ENCODE results near the gene MRRF.
"Not testable (repeated sequence)": the region's sequence is repeated elsewhere in the genome, so short reads cannot be mapped to it uniquely, and the experiment has no call there.

Gene MRRF

DNA sequence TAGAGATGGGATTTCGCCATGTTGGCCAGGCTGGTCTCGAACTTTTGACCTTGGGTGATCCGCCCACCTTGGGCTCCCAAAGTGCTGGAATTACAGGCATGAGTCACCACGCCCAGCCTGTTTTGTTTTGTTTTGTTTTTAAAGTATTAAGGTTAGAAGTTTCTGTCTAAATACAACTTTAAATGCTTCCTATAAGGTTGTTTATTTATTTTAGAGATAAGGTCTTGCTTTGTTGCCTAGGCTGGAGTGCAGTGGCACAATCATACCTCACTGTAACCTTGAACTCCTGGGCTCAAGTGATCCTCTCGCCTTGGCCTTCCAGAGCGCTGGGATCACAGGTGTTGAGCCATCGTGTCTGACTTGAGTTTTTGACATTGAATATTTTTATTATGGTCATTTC is 11.4 kb downstream of the MRRF start:
- no peak for DNase-seq (ENCODE audit: low read depth, low spot score)

DNA sequence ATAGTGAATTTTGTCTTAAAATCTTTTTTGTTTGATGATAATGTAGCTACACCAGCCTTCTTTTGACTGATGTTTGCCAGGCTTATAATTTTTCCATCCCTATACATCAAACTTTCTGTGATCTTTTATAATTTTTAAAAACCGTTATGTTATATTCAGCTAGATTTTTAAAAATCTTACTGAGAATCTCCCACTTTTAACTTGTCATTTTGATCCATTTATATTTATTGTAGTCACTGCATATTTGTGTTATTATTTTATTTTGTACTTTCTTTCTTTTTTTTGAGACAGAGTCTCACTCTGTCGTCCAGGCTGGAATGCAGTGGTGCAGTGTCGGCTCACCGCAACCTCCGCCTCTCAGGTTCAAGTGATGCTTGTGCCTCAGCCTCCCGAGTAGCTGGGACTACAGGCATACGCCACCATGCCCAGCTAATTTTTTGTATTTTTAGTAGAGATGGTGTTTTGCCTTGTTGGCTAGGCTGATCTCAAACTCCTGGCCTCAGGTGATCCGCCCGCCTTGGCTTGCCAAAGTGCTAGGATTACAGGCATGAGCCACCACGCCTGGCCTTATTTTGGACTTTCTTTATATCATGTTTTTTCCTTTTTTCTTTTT is 12.7 kb downstream of the MRRF start:
- DNase-seq (ENCODE audit: low read depth, low spot score) = no peak

DNA sequence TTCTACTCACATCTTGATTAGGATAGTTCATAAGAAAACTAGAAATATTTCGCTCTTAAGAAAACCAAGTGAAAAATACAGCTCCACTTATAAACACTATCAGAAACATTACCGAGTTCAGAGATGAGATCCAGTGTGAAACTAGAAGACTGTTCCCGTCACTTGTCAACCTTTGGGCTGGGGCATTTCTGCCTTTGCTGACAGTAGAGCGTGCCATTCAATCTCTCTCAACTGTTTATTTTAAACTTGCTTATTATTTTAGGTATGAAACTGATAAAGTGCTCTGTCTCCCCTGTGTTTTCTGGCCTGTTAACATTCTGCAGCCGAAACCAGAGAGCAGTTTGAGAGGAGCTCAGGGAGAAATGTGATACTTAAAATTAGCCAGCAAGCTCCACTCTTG is 16.7 kb downstream of the MRRF start:
- no peak for DNase-seq (ENCODE audit: low read depth, low spot score)

DNA sequence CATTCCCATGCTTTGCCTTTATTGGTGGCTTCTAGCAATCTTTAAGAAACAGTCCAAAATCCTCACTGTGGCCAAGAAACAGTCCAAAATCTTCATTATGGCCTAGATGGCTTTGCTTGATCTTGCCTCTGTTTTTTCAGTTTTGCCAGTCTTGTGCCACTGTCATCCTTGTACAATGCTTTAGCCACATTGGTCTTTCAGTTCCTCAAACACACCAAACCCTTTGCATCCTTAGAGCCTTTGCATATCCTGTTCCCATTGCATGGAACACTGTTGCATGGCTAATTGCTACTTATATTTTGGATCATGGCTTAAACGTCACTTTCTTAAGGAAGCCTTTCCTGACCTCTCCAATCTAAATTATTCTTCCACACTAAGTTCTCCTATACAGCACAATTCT is 22.1 kb downstream of the MRRF start:
- no peak for DNase-seq (ENCODE audit: low read depth, low spot score)

DNA sequence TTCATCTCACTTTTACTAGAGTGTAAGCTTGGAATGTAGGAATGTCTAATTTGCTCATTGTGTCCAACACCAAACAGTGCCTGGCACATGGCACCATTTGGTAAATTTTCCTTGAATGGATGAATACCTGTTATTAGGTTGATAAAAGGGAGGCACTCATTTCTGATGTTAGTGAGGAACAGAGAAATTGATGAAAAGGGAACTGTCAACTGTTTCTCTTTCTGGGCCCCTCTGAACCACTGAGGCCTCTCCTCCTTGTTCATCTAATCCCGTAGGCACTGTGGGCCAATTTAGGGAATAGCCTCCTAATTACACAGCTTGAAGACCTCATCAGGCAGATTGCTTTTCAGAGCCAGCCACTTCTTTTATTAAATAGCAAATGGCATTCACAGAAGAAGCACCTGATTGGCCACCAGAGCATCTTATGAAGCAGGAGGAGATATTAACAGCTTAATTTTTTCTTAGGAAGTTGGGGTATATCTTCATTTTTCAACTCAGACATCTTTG is 22.6 kb downstream of the MRRF start:
- no peak for DNase-seq (ENCODE audit: low read depth, low spot score)

DNA sequence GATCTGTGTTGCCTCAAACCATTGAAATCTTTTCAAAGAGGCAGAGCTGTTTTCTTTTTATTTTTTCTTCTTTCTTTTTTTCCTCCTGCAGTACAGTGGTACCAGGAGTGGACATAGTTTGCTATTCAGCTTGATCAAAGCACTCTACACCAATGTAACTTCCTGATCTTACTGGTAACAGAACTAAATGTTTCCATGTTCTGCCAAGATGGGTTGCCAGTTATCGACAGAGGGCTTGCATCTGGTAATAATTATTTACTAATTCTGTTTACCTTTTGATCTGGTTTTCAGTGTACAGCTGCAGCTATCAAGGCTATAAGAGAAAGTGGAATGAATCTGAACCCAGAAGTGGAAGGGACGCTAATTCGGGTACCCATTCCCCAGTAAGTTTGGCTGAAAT is 26.8 kb downstream of the MRRF start:
- no peak for DNase-seq (ENCODE audit: low read depth, low spot score)

DNA sequence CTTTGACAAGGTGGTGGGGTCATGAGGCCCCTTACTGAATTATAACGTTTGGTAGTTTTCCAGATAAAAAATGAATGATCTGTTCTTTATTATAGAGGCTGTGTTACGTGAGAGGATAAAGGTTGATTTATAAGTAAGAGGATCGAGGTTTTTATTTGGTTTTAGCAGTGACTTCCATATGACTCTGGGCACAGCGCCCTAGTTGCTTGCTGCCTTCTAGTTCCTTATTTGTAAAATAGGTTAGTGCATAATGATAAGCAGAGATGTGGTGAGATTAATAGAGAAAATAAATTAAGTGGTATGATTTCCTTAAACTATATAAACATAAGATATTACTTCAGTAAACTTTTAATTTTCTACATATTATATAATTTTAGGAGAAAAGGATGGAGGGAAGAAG is 29.8 kb downstream of the MRRF start:
- no peak for DNase-seq (ENCODE audit: low read depth, low spot score)

DNA sequence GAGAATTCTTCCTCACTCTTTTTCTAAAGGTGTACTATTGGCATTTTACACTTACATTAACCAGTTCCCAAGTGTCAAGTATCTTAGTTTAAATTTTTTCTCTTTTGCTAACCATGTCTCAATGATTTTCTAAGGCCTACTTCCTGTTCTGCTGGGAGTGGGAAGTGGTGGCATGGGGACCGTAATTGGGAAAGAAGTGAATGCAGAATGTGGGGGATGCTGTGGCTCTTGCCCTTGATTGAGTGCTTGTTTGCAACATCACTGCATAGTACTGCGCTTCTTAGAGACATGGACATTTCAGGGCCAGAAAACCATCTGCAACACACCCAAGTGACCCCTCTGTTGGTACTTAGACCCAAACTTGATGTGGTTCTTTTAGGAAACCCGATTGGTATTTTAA is 32.8 kb downstream of the MRRF start:
- no peak for DNase-seq (ENCODE audit: low read depth, low spot score)

DNA sequence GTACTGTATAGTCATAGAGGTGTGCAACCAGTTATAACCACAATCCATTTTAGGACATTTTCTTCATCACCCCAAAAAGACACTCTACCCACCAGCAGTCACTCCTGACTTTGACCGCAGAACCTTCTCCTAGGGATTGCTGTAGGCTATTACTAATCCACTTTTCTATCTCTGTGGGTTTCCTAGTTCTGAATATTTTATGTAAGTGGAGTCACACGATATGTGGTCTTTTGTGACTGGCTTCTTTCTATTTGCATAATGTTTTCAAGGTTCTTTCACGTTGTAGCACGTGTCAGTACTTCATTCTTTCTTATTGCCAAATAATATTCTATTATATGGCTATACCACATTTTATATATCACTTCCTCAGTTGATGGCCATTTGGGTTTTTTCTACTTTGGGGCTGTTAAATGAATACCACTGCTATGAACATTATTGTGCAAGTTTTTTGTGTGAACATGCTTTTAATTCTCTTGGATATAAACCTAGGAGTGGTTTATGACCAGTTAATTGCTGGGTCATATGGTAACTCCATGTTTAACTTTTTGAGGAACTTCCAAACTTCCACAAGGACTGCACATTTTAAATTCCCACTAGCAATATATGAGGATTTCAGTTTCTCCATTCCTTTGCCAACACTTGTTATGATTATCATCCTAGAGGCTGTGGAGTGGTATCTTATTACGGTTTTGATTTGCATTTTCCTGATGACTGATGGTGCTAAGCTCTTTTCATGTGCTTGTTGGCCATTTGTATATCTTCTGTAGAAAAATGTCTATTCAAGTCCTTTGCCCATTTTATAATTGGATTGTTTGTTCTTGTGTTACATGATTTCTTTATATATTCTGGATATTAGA is 37.8 kb downstream of the MRRF start:
- no peak for DNase-seq (ENCODE audit: low read depth, low spot score)

DNA sequence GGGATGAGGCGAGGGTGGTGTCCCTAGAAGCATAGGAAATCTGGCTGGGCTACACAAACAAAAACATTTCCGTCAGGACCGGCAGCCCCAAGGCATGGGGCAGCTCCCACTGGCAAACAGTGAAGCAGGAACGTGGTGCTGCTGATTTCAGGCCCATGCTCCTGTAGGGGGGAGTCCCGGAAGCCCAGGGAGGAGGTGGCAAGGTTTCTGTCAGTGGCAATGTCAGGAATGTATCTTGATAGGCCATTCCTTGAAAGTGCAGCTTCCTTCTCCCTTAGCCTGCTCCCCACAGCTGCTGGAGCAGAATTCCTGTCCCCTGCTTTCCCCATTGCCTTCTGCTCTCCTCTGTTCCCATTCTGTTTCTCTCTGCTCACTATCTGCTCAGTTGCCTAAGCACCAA is 42.4 kb downstream of the MRRF start:
- DNase-seq (ENCODE audit: low read depth, low spot score) = no peak

DNA sequence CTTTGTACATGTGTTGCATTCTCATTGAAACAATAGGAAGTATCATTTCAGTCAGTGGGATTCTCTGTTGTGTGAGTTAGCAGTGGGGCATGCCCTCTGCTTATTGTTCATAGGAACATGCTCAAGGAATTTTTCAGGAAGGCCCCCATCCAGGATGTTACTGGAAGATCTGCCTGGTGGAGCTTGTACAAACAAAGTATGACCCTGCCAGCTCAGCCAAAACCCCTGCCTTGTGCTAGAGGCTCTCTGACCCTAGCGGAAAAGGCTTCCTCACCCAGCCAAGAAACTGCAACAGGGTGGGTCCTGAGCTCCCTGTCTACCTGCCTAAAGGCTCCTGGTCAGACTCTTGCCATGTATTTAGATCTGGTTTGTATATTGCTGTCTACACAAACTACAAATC is 43.2 kb downstream of the MRRF start:
- no peak for DNase-seq (ENCODE audit: low read depth, low spot score)

DNA sequence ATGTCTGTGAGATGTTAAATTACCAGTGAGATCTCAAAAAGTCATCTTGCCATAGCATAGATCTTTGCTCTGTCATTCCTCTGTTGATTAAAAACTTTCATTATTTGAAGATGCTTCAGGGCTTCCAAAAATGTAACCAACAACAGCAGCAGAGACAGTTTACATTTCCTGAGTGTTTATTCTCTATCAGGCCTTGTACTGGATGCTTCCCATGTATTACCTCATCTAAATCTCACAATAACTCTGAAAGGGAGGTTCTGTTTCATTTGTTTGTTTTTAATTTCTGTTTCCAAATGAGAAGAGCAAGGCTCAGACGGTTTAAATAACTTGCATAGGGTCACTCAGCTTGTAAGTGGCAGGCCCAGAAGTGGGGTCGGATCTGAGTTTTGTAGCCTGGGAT is 45.2 kb downstream of the MRRF start:
- DNase-seq (ENCODE audit: low read depth, low spot score) = no peak

DNA sequence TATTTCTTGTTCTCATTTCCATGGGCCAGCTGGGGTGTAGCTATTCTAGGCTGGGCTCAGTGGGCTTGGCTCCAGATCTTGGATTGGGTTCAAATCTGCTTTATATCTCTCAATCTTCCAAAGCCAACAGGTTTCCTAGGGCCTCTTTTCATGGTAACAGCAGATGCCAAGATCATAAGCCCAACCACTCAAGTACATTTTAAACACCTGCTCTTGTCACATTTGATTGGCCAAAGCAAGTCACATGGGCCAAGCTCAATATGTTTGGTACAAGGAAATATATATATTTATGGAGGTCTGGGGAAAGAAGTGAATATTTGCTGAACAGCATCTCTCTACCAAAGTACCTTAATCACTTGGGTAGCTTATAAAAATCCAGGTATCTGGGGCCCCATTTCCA is 49.5 kb downstream of the MRRF start:
- no peak for DNase-seq (ENCODE audit: low read depth, low spot score)

DNA sequence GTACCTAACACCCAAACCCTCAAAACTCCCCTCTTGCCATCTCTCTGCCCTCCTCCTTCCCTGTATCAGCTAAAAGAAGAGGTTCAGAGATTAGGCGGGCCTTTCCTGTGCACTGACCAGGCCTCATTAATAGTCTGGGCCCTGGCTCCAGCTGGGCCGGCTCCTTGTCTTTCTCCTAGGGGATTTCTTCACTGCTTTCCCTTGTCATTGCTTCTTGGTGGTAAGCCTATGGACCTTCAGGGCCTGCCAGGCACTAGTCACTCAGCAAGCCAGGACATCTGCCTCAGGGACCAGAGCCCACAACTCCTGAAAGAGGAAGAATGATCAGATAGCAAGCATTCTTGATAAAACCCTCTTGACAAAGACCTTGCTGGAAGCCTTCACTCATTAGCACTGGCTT is 50.9 kb downstream of the MRRF start:
- no peak for DNase-seq (ENCODE audit: low read depth, low spot score)

DNA sequence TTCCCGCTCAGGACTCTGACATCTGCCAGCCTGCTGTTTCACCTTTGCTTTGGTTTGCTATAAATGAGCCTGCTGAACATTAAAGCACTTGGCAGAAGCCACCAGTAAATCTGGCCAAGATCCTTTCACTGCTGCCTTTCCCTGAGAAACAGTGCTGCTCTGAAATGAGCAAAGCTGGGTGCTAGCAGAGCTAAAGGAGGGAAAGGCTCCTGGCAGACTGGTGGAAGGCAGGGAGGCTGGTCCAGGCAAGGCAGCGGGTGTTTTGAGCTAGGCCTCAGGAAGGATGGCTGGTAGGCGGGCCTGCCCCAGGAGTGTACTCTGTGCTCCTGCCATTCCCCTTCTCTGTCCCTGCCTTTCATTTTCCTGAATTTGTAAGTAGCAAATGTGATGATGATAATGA is 53.6 kb downstream of the MRRF start:
- DNase-seq (ENCODE audit: low read depth, low spot score) = no peak

DNA sequence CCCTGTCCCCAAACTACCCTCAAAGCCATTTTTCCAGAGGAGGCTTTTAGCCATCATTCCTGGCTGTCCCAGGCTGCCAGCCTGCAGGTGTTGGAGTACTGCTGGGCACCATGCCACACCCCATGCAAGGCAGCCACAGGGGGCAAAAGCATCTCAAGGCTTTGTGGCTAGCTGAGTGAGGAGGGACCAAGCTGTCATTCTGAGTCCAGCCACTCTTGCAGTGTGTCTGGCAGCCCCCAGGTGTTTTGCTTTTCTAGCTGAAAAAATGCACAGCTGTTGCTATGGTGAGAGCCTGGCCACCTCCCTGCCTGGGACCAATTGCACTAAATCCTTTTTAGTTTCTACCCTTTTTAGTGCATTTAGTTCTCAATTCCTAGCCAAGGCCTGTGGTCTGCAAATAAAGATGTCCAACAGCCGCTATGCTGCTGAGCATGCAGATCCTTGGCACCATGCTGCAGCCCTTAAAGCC is 55.8 kb downstream of the MRRF start:
- DNase-seq (ENCODE audit: low read depth, low spot score) = no peak

DNA sequence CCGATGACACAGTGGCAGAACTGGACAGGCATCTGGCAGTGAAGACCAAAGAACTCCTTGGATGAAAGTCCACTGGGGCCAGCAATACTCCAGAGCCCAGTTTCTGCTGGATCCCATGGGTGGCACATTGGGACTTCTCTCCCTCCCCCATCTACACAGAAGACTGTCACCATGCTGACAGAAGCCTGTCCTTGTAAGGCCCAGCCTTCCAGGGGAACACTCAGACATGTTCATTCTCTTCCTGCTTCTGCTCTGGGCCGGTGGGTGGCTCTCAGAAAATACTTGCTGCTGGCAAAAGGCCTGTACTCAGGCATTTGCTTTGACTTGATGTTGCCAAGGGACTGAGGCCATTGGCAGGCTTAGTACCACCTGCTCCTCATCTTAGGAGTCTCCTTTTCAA is 57.9 kb downstream of the MRRF start:
- DNase-seq (ENCODE audit: low read depth, low spot score) = no peak

DNA sequence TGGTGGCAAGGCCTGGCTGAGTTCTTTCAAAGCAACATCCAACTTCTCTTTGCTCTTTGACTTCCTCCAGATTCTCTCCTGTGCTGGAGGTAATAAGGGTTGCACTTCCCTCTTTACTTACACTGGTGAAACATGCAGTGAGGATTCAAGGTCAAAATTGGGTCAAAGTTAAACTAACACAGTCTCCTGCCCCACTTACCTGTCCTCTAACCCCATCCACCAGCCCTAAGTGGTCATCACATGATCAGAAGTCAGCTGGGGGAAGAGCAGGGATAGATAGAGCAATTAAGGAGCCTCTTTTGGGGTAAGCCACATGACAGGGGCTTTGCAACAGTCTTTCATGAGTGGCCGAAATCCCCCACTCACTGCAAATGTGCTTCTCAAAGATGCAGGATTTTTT is 60.0 kb downstream of the MRRF start:
- not testable (repeated sequence) for DNase-seq (ENCODE audit: low read depth, low spot score)

DNA sequence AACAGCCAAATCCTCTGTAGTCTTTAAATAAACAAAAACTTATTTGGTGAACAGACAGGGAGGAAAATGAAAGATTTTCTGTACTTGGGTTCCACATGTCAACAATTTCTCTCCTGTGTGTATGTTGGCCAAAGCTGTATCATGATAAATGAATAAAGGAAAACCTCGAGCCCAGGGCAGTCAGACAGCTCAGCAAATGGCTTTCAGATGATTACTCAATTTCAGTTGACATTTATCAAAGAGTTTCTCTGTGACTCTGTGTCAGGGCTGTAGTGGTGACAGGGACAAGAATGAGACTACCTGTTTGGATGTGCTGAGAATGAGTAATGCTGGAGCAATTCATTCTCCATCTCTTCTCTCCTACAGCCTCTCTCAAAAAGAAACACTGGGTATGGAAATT is 60.4 kb downstream of the MRRF start:
- no peak for DNase-seq (ENCODE audit: low read depth, low spot score)

DNA sequence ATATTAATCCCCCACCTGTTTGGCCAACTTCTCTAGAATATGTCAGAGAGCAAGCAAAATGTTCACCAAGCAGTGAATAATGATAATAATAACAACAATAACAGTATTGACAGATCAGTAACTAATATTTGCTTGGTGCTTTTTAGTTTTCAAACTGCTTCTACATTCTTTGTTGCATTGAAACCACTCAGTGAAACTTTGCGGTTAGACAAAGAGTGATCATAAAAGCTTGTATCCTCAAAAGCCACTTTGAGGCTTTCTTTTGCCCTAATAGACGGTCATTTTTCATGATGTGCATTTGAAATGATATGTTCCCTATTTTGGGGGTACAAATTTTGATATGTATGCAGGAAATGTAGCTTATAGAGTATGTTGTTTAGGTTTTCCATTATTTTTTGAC is 62.5 kb downstream of the MRRF start:
- no peak for DNase-seq (ENCODE audit: low read depth, low spot score)

DNA sequence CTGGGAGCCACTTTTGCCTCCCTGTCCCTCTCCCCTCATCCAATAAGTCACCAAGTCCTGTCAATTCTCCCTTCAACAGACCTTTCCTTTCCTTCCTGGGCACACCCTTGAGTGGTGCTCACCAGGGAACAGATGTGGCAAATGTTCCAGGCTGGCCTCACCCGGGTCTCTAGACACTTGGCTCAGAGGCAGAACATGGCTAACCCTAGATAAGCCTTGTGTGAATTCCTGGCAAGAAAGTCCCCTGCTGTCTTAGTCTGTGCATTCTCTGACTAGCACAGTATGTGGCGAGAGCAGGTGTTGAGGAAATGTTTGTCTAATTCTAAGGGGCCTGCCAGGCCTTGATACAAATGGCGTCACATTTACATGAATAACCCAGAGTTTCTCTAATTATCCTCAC is 64.9 kb downstream of the MRRF start:
- DNase-seq (ENCODE audit: low read depth, low spot score) = no peak

DNA sequence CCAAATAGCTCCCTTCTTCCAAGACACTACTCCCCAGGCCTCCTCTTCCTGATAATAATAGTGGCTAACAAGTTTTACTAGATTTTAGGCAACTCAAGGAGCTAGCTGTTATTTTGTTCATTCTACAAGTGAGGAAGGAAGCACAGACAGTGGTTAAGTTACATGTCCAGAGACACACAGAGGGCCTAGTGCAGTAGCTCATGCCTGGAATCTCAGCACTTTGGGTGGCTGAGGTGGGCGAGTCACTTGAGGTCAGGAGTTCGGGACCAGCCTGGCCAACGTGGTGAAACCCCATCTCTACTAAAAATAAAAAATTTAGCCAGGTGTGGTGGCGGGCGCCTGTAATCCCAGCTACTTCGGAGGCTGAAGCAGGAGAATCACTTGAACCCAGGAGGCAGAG is 65.8 kb downstream of the MRRF start:
- not testable (repeated sequence) for DNase-seq (ENCODE audit: low read depth, low spot score)

DNA sequence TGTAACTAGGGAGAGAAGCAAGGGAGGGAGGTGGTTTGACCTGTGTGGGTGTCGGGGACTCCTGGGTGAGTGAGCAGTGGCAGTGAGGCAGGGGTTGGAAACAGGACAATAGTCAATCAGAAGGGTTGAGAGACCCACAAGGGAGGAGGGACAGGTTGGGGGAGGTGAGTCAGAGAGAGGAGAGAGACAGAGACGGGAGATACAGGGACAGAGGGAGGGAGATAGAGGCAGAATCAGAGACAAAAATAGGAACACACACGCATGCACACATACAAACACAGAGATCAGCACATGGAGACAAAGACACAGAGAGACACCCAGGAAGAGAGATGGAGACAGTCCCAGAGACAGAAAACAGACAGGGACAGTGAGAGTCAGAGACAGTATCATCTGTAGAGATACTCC is 66.8 kb downstream of the MRRF start:
- DNase-seq (ENCODE audit: low read depth, low spot score) = no peak

Measured in smooth muscle cell of the brain vasculature (primary cell).